Measurements from ENCODE around the gene CDK6.

The CDK6 gene

DNA sequence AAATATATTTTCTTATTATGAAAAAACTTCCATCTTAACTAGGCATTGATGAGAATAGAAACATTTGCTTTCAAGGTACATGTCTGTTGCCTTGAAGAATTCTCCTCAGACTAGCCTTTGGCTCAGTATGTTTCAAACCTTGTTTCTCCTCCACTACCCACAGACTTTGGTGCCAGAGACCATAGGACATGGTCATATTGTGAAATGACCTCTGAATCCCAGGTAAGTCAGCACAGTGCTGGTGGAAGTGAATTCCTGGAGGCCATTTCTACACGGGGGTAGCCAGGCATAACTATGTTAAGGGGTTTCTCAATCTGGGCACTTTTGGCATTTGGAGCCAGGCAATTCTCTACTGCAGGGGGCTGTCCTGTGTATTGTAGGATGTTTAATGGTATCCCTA is 133.8 kb downstream of the CDK6 start:
- TF ChIP-seq, protein P1, sequence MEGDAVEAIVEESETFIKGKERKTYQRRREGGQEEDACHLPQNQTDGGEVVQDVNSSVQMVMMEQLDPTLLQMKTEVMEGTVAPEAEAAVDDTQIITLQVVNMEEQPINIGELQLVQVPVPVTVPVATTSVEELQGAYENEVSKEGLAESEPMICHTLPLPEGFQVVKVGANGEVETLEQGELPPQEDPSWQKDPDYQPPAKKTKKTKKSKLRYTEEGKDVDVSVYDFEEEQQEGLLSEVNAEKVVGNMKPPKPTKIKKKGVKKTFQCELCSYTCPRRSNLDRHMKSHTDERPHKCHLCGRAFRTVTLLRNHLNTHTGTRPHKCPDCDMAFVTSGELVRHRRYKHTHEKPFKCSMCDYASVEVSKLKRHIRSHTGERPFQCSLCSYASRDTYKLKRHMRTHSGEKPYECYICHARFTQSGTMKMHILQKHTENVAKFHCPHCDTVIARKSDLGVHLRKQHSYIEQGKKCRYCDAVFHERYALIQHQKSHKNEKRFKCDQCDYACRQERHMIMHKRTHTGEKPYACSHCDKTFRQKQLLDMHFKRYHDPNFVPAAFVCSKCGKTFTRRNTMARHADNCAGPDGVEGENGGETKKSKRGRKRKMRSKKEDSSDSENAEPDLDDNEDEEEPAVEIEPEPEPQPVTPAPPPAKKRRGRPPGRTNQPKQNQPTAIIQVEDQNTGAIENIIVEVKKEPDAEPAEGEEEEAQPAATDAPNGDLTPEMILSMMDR (IDR thresholded peaks at IDR 0.05; ENCODE audit: borderline replicate concordance, control extremely low read depth, extremely low read depth, insufficient read depth, missing control alignments), result no peak
- DNase-seq (ENCODE audit: low spot score), result no peak
- in situ Hi-C loops (cut with MboI; ENCODE audit: low sequenced_read_pairs, unreplicated experiment), result no loop called here

DNA sequence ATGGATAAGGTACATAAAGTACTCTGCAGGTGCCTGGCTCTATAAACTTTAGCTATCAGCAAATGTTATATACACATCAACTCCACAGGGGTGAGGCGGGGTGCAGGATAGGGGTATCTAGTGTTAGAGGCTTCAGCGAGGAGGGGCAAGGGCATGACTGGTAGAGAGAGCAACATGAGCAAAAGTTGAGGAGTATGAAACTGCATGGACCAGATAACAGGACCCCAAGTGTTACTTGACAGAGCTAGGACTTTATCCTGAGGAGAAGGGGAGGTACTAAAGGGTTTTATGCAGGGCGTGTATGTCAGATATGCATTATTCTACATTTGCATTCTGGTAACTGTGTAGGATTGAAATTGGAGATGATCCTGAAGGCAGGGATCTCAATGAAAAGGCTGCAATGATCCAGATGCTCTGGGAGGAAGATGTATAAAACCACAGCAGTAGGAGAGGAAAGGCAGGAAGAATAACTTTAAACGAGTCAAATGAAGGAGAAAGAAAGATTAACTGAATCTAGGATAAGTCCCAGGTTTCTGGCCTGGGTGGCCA is 136.3 kb downstream of the CDK6 start:
- TF ChIP-seq, protein P1 (IDR thresholded peaks at IDR 0.05; ENCODE audit: borderline replicate concordance, control extremely low read depth, extremely low read depth, insufficient read depth, missing control alignments), result no peak
- DNase-seq (ENCODE audit: low spot score), result no peak
- in situ Hi-C loops (cut with MboI; ENCODE audit: low sequenced_read_pairs, unreplicated experiment), result no loop called here

DNA sequence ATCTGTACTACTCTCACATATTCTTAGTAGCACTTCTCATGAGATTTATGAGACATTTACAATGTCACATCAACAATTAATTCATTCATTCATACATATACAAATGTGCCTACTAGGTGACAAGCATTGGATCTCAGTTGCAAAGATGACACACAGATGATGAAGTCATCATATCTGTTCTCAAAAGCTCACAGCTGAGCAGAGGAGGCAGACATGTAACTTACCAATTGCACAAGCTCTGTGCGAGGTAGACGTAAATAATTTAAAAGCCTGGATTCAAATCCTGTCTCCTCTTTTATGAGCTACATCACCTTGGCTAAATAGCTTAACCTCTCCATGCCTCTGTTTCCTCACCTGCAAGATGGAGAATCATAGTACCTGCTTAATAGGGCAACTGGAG is 136.8 kb downstream of the CDK6 start:
- in situ Hi-C loops (cut with MboI; ENCODE audit: low sequenced_read_pairs, unreplicated experiment), result no loop called here
- TF ChIP-seq, protein P1 (IDR thresholded peaks at IDR 0.05; ENCODE audit: borderline replicate concordance, control extremely low read depth, extremely low read depth, insufficient read depth, missing control alignments), result no peak
- DNase-seq (ENCODE audit: low spot score), result no peak

DNA sequence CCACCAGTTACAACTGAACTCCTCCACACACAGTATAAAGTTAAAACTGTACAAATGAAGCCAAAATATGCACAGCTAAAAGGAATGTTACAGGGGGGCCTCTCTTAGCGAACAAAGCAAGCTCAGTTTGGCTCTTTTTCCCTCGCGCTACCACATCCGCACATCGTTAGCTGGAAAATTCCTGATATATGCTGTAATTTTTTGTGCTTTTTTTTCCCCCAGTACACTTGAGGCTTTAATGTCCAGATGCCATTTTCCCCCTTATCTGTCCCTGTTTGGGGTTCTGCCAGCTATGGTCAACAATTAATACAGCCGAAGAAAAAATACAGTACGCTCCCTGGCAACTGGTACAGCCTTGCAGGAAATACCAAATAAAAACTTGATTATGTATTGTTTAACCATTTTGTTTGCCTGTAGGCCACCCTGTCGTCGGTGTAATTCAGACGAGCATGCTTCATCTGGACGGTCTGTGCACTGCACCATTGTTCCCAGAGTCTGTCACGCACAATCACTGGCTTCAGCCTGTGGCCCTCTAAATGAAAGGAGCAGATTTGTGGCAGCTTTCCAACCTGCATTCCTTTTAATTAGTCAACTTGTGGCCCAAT is 138.0 kb downstream of the CDK6 start:
- in situ Hi-C loops (cut with MboI; ENCODE audit: low sequenced_read_pairs, unreplicated experiment), result no loop called here
- TF ChIP-seq, protein P1 (IDR thresholded peaks at IDR 0.05; ENCODE audit: borderline replicate concordance, control extremely low read depth, extremely low read depth, insufficient read depth, missing control alignments), result no peak
- no peak for DNase-seq (ENCODE audit: low spot score)

DNA sequence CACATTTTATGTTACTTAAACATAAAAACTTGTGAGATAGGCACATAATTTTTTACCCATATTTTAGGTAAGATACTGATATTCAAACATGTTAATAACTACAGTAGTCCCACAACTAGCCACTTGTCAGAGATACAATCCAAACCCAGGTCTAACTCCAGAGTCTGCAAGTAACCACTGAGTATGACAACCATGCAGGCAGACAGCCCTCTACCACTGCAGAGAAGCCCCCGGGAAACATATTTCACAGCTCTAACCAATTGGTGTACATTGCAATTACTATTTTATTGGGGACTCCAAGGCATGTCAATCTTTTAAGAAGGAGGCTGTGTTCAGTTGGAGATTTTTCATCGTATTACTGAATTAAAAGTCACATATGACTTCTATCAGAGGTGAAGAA is 139.0 kb downstream of the CDK6 start:
- no peak for DNase-seq (ENCODE audit: low spot score)
- in situ Hi-C loops (cut with MboI; ENCODE audit: low sequenced_read_pairs, unreplicated experiment), result no loop called here
- TF ChIP-seq, protein P1 (IDR thresholded peaks at IDR 0.05; ENCODE audit: borderline replicate concordance, control extremely low read depth, extremely low read depth, insufficient read depth, missing control alignments), result no peak

DNA sequence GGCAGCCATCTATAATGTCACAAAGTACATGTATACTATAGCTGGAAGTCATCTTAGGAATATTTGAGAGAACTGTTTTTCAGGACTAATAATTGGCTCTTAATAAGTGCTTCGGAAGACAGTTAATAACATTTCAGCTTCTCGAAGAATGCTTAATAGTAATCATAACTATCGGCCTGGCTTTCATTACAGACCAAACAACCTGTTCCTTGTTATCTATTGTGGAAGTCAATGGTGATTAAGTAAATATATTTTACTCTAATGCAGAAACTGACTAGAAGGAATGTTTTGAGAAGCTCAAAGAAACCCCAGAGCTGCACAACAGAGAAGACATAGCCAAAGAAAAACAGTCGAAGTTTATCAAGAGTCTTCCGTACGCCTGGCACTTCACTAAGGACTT is 139.4 kb downstream of the CDK6 start:
- TF ChIP-seq, protein P1 (IDR thresholded peaks at IDR 0.05; ENCODE audit: borderline replicate concordance, control extremely low read depth, extremely low read depth, insufficient read depth, missing control alignments), result no peak
- DNase-seq (ENCODE audit: low spot score), result no peak
- in situ Hi-C loops (cut with MboI; ENCODE audit: low sequenced_read_pairs, unreplicated experiment), result no loop called here

Measured in GM13976 (cell line).